Measurements from ENCODE around the gene MTAP.

Gene MTAP

GRCh38 chr9:21815643-21816042 lies 13.2 kb downstream of the MTAP start:
- no peak for DNase-seq
- Histone ChIP-seq H3K27me3 (replicated peaks; ENCODE audit: insufficient read depth, low read length) (no peaks in the 10 kb centered on the region), H3F3A (ENCODE audit: insufficient read depth, low read length) (no peaks in the 10 kb centered on the region), H2AFZ (ENCODE audit: low read length) (no peak overlapping the region), H3K9ac (ENCODE audit: low read length) (no peak overlapping the region), H3K4me3 (ENCODE audit: low read length) (no peak overlapping the region), H3K9me2 (replicated peaks; ENCODE audit: insufficient read depth, low read length) (no peaks in the 10 kb centered on the region), H3K79me2 (ENCODE audit: low read length) (peaks cover 51% of the 10 kb centered on the region), H3K4me1 (ENCODE audit: low read length) (peaks cover 6% of the 10 kb centered on the region; the same call in 1 of the 2 replicates), H3K4me2 (ENCODE audit: low read depth, low read length) (no peak overlapping the region), H3K9me3 (replicated peaks; ENCODE audit: insufficient read depth, low read length) (no peaks in the 10 kb centered on the region), H3K36me3 (replicated peaks; ENCODE audit: insufficient read depth, low read length) (peaks cover 5% of the 10 kb centered on the region), H3K27ac (ENCODE audit: low read length) (no peak overlapping the region), H4K20me1 (ENCODE audit: insufficient read depth, low read length) (no peaks in the 10 kb centered on the region)
- TF ChIP-seq CTCF (IDR thresholded peaks at IDR 0.05; ENCODE audit: low read length) (no peak), EZH2phosphoT487 (IDR thresholded peaks at IDR 0.05; ENCODE audit: low read length) (no peak), EZH2 (optimal IDR thresholded peaks at IDR 0.05; ENCODE audit: low read depth, low read length) (no peak)

GRCh38 chr9:21817176-21817575 lies 14.7 kb downstream of the MTAP start:
- Histone ChIP-seq H2AFZ (ENCODE audit: low read length) (no peak overlapping the region), H3K4me1 (ENCODE audit: low read length) (peaks cover 6% of the 10 kb centered on the region; the same call in 1 of the 2 replicates), H4K20me1 (ENCODE audit: insufficient read depth, low read length) (no peaks in the 10 kb centered on the region), H3K27me3 (replicated peaks; ENCODE audit: insufficient read depth, low read length) (no peaks in the 10 kb centered on the region), H3F3A (ENCODE audit: insufficient read depth, low read length) (no peaks in the 10 kb centered on the region), H3K9me2 (replicated peaks; ENCODE audit: insufficient read depth, low read length) (no peaks in the 10 kb centered on the region), H3K27ac (ENCODE audit: low read length) (no peak overlapping the region), H3K79me2 (ENCODE audit: low read length) (peaks cover 51% of the 10 kb centered on the region), H3K36me3 (replicated peaks; ENCODE audit: insufficient read depth, low read length) (peaks cover 5% of the 10 kb centered on the region), H3K9ac (ENCODE audit: low read length) (no peak overlapping the region), H3K4me3 (ENCODE audit: low read length) (no peak overlapping the region), H3K9me3 (replicated peaks; ENCODE audit: insufficient read depth, low read length) (no peaks in the 10 kb centered on the region), H3K4me2 (ENCODE audit: low read depth, low read length) (no peak overlapping the region)
- TF ChIP-seq EZH2 (optimal IDR thresholded peaks at IDR 0.05; ENCODE audit: low read depth, low read length), result no peak
- TF ChIP-seq CTCF (IDR thresholded peaks at IDR 0.05; ENCODE audit: low read length), result no peak
- TF ChIP-seq EZH2phosphoT487 (IDR thresholded peaks at IDR 0.05; ENCODE audit: low read length), result no peak
- no peak for DNase-seq

- Histone ChIP-seq H3K4me2 (ENCODE audit: low read depth, low read length) (no peak overlapping the region), H4K20me1 (ENCODE audit: insufficient read depth, low read length) (no peaks in the 10 kb centered on the region), H3K9me2 (replicated peaks; ENCODE audit: insufficient read depth, low read length) (no peaks in the 10 kb centered on the region), H3F3A (ENCODE audit: insufficient read depth, low read length) (no peaks in the 10 kb centered on the region), H3K27ac (ENCODE audit: low read length) (no peak overlapping the region), H3K27me3 (replicated peaks; ENCODE audit: insufficient read depth, low read length) (no peaks in the 10 kb centered on the region), H2AFZ (ENCODE audit: low read length) (no peak overlapping the region), H3K4me3 (ENCODE audit: low read length) (no peak overlapping the region), H3K9me3 (replicated peaks; ENCODE audit: insufficient read depth, low read length) (no peaks in the 10 kb centered on the region), H3K79me2 (ENCODE audit: low read length) (peaks cover 32% of the 10 kb centered on the region), H3K36me3 (replicated peaks; ENCODE audit: insufficient read depth, low read length) (no peaks in the 10 kb centered on the region), H3K4me1 (ENCODE audit: low read length) (no peaks in the 10 kb centered on the region), H3K9ac (ENCODE audit: low read length) (no peak overlapping the region)
- no peak for TF ChIP-seq CTCF (IDR thresholded peaks at IDR 0.05; ENCODE audit: low read length)
- TF ChIP-seq EZH2 (optimal IDR thresholded peaks at IDR 0.05; ENCODE audit: low read depth, low read length), result no peak
- TF ChIP-seq EZH2phosphoT487 (IDR thresholded peaks at IDR 0.05; ENCODE audit: low read length), result no peak
- no peak for DNase-seq
Observed at GRCh38 chr9:21825637-21826036, 23.2 kb downstream of the MTAP start.

All from MM.1S (cell line).